Nephron (organoid): ENCODE results near the gene IL36B.

Source experiments
- H3K27ac Mint-ChIP-seq, 3 experiments: 2 replicates each; pipeline ENCODE4 v1.8.0; 2020; ENCODE audit warnings: mixed read lengths in 3 of 3, mild to moderate bottlenecking in 2 of 3, moderate library complexity in 1 of 3
- H3K27me3 Mint-ChIP-seq: 2 replicates; pipeline ENCODE4 v1.8.0; 2021; ENCODE audit warnings: low read depth, mild to moderate bottlenecking, moderate library complexity, mixed read lengths
- H3K36me3 Mint-ChIP-seq: 2 replicates; pipeline ENCODE4 v1.8.0; 2020; ENCODE audit warnings: low read depth, mixed read lengths
- H3K4me1 Mint-ChIP-seq: 2 replicates; pipeline ENCODE4 v1.8.0; 2020; ENCODE audit warnings: mixed read lengths
- H3K4me3 Mint-ChIP-seq, 3 experiments: 2 replicates each; pipeline ENCODE4 v1.8.0; 2020; ENCODE audit warnings: mild to moderate bottlenecking in 3 of 3, mixed read lengths in 3 of 3, moderate library complexity in 2 of 3
- H3K9me3 Mint-ChIP-seq: 2 replicates; pipeline ENCODE4 v1.8.0; 2020; ENCODE audit warnings: mixed read lengths
- TF ChIP-seq, protein P1 (sequence below), 3 experiments: fragments of 200-600 bp; sonication (generic); IDR thresholded peaks; one replicate each; pipeline ENCODE4 v1.5.0; 2021; ENCODE audit warnings: antibody characterized with exemption in 3 of 3; ENCODE audit not compliant: unreplicated experiment in 3 of 3

Gene IL36B

DNA sequence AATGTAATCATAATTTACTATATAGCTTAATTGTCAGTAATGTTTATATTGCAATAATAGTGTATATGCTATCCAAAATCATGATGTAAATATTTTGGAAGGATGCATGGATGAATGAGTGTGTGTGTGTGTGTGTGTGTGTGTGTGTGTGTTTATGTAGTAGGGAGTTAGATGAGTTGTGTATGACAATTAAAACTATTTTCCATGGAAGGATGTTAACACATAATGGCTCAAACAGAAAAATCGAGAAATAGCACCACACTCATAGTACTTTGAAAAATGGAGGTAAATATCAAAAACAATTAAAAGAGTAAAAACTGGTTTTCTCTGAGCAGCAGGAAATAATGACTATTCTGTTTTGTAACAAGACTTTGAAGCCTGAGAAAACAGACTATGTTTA, 55.5 kb downstream of the IL36B start:
- no peak overlapping the region for H3K4me3 Mint-ChIP-seq
- no peak overlapping the region for H3K27ac Mint-ChIP-seq
- TF ChIP-seq, protein P1, sequence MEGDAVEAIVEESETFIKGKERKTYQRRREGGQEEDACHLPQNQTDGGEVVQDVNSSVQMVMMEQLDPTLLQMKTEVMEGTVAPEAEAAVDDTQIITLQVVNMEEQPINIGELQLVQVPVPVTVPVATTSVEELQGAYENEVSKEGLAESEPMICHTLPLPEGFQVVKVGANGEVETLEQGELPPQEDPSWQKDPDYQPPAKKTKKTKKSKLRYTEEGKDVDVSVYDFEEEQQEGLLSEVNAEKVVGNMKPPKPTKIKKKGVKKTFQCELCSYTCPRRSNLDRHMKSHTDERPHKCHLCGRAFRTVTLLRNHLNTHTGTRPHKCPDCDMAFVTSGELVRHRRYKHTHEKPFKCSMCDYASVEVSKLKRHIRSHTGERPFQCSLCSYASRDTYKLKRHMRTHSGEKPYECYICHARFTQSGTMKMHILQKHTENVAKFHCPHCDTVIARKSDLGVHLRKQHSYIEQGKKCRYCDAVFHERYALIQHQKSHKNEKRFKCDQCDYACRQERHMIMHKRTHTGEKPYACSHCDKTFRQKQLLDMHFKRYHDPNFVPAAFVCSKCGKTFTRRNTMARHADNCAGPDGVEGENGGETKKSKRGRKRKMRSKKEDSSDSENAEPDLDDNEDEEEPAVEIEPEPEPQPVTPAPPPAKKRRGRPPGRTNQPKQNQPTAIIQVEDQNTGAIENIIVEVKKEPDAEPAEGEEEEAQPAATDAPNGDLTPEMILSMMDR (IDR thresholded peaks at IDR 0.05; ENCODE audit: unreplicated experiment in 3 of 3): no peak
- no peaks in the 10 kb centered on the region for H3K36me3 Mint-ChIP-seq
- no peaks in the 10 kb centered on the region for H3K4me1 Mint-ChIP-seq
- H3K27me3 Mint-ChIP-seq: peaks cover 30% of the 10 kb centered on the region
- H3K9me3 Mint-ChIP-seq: peaks cover 25% of the 10 kb centered on the region

DNA sequence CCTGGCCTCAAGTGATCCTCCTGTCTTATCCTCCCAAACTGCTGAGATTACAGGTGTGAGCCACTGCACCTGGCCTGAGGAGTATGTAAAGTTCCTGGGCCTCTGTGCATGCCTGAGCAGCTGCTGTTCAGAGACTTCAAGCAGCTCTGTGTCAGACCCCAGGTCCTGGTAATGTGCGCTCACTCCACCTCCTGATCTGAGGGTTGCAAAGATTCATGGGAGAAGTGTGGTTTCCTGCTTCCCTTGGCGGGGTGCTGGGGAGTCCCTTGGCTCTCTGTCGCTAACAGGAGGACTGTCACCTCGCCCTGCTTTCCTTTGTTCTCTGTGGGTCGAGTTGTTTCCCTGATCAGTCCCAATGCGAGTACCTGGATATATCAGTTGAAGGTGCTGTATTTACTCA, 56.0 kb downstream of the IL36B start:
- TF ChIP-seq, protein P1 (IDR thresholded peaks at IDR 0.05; ENCODE audit: unreplicated experiment in 3 of 3): no peak
- no peaks in the 10 kb centered on the region for H3K4me1 Mint-ChIP-seq
- peaks cover 30% of the 10 kb centered on the region for H3K27me3 Mint-ChIP-seq
- H3K9me3 Mint-ChIP-seq: peaks cover 25% of the 10 kb centered on the region
- no peak overlapping the region for H3K27ac Mint-ChIP-seq
- no peak overlapping the region for H3K4me3 Mint-ChIP-seq
- no peaks in the 10 kb centered on the region for H3K36me3 Mint-ChIP-seq

DNA sequence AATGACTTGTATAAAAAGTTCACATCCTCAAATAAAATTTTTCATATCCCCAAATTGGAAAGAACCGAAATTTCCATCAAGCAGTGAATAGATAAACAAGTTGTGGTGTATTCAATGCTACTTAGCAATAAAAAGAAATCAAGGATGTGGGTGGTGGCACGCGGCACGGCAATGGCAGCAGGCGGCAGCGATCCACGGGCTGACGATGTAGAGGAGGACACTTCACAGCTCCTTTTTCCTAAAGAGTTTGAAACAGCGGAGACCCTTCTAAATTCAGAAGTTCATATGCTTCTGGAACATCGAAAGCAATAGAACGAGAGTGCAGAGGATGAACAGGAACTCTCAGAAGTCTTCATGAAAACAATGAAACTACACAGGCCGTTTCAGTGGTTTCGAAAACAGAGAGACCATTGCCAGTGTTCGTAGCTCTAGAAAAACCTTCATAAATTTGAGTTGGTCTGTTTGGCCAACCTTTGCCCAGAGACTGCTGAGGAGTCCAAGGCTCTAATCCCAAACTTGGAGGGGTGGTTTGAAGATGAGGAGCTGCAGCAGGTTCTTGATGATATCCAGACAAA, 57.2 kb downstream of the IL36B start:
- H3K27ac Mint-ChIP-seq: no peak overlapping the region
- peaks cover 15% of the 10 kb centered on the region for H3K9me3 Mint-ChIP-seq
- TF ChIP-seq, protein P1 (IDR thresholded peaks at IDR 0.05; ENCODE audit: unreplicated experiment in 3 of 3): no peak
- H3K36me3 Mint-ChIP-seq: no peaks in the 10 kb centered on the region
- H3K4me1 Mint-ChIP-seq: no peaks in the 10 kb centered on the region
- H3K27me3 Mint-ChIP-seq: peaks cover 26% of the 10 kb centered on the region
- no peak overlapping the region for H3K4me3 Mint-ChIP-seq

DNA sequence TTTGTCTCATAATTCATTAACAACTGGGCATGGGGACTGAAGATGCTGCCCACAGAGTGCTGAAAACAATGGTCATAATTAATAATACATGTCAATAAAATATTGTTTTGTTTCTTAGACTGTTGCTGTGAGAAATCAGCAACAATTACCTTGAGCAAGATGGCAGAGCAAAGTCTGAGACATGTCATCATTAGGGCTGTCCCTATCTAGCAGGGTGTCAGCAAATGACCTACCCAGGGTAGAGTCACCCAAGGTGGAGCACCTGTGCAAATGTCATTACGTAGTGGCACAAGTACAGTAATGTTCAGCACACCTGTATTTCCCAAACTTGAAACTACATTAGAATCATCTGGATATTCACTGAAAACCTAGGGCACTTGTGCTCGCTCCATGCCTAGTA, 58.0 kb downstream of the IL36B start:
- TF ChIP-seq, protein P1 (IDR thresholded peaks at IDR 0.05; ENCODE audit: unreplicated experiment in 3 of 3): no peak
- peaks cover 13% of the 10 kb centered on the region for H3K9me3 Mint-ChIP-seq
- H3K27ac Mint-ChIP-seq: no peak overlapping the region
- H3K36me3 Mint-ChIP-seq: no peaks in the 10 kb centered on the region
- no peaks in the 10 kb centered on the region for H3K4me1 Mint-ChIP-seq
- no peak overlapping the region for H3K4me3 Mint-ChIP-seq
- peaks cover 26% of the 10 kb centered on the region for H3K27me3 Mint-ChIP-seq

DNA sequence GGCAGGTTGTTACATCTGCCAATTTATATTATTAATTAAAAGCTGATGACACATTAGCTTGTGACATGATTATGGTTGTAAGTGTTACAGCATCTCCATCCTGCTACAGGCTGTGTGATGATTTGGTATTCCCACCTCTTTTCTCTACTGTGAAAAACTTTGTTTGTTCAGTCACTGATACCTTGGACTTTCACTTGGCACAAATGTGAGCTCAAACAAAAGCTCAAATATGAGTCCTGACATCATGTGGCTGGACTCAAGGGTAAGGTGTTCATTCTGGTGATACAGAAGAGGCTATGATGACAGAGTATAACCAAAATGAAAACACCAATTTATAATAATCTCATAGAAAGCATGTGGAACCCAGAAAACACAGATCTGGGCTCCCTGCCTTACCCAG, 58.8 kb downstream of the IL36B start:
- TF ChIP-seq, protein P1 (IDR thresholded peaks at IDR 0.05; ENCODE audit: unreplicated experiment in 3 of 3): no peak
- H3K36me3 Mint-ChIP-seq: no peaks in the 10 kb centered on the region
- H3K27ac Mint-ChIP-seq: no peak overlapping the region
- H3K4me3 Mint-ChIP-seq: no peak overlapping the region
- H3K9me3 Mint-ChIP-seq: peaks cover 11% of the 10 kb centered on the region
- no peaks in the 10 kb centered on the region for H3K4me1 Mint-ChIP-seq
- H3K27me3 Mint-ChIP-seq: peaks cover 26% of the 10 kb centered on the region

DNA sequence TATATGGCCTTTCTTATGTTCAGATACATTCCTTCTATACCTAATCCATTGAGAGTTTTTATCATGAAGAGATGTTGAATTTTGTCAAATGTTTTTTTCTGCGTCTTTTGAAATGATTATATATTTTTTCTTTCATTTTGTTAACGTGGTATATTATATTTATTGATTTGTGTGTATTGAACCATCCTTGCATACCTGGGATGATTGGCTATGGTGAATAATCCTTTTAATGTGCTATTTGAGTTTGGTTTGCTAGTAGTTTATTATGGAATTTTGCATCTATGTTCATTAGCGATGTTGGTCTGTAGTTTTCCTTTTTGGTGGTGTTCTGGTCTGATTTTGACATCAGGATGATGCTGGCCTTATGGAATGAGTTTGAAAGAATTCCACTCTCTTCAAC, 63.1 kb downstream of the IL36B start:
- H3K9me3 Mint-ChIP-seq: peaks cover 11% of the 10 kb centered on the region
- no peak overlapping the region for H3K27ac Mint-ChIP-seq
- H3K4me3 Mint-ChIP-seq: no peak overlapping the region
- TF ChIP-seq, protein P1 (IDR thresholded peaks at IDR 0.05; ENCODE audit: unreplicated experiment in 3 of 3): no peak
- no peaks in the 10 kb centered on the region for H3K4me1 Mint-ChIP-seq
- H3K36me3 Mint-ChIP-seq: no peaks in the 10 kb centered on the region
- H3K27me3 Mint-ChIP-seq: peaks cover 17% of the 10 kb centered on the region
